HCT116 (cell line): ENCODE measurements around the gene CCDC188. TPM values are rescaled to one million over a fixed set of nuclear protein-coding genes. Genes with fewer than 3 reads are reported as not detected.

ENCODE experiments used
- ATAC-seq: fragments of 200-7000 bp; cut with Tn5 transposase; 2 replicates; pipeline ENCODE4 v1.9.1; 2020; ENCODE audit warnings: mild to moderate bottlenecking, moderate library complexity
- BruUV-seq: library from RNA; stranded (reverse); fragments of 400-500 nt; replicated peaks from 2 replicates; lab custom pipeline; 2021; lab: Mats Ljungman, UMichigan
- CTCF ChIA-PET: fragments of 300-600 bp; sonication (Branson Sonifier 250); formaldehyde crosslinking; loops from one replicate; lab custom pipeline; 2021; ENCODE audit warnings: antibody characterized with exemption; lab: Charles Lee
- POLR2A ChIA-PET: fragments of 300-600, 350-600 bp; sonication (Branson Sonifier 250); formaldehyde crosslinking; loops from one replicate; lab custom pipeline; 2021; ENCODE audit warnings: antibody characterized with exemption; lab: Charles Lee
- RAD21 ChIA-PET, 2 experiments: fragments of 300-600 bp; sonication (Branson Sonifier 250); formaldehyde crosslinking; loops; one replicate each; lab custom pipeline; 2023; ENCODE audit warnings: low total read pairs in 2 of 2; ENCODE audit not compliant: uncharacterized antibody in 2 of 2, unreplicated experiment in 2 of 2, low non-redundant PET in 1 of 2; lab: Charles Lee
- DNase-seq: peaks from one replicate; pipeline ENCODE4 v3.0.0-alpha.2; 2010; ENCODE audit warnings: low read depth, low spot score
- H2AFZ ChIP-seq: fragments of 200-600 bp; shearing (Covaris generic), sonication (generic); 2 replicates; pipeline ENCODE4 v1.6.1; 2017; ENCODE audit warnings: low read depth, mixed run types, mixed read lengths, antibody characterized with exemption, low read length; ENCODE audit not compliant: poor library complexity, severe bottlenecking
- H3K27ac ChIP-seq: 2 replicates; pipeline ENCODE4 v1.5.1; 2012; ENCODE audit warnings: low read depth, low read length
- H3K27me3 ChIP-seq: fragments of 200-600 bp; sonication (generic); 2 replicates; pipeline ENCODE4 v1.6.1; 2016; ENCODE audit warnings: mixed run types, low read length, mixed read lengths; ENCODE audit not compliant: insufficient read depth
- H3K36me3 ChIP-seq, 2 experiments: fragments of 200-500 bp in 1 of 2; fragments of 200-600 bp in 1 of 2; sonication (Bioruptor generic) in 1 of 2; sonication (generic) in 1 of 2; 2 replicates each; pipeline versions ENCODE4 v1.5.1 to v1.6.1; 2014 to 2016; ENCODE audit warnings: low read length in 2 of 2, inconsistent platforms in 1 of 2, mixed read lengths in 1 of 2, mixed run types in 1 of 2; ENCODE audit not compliant: insufficient read depth in 2 of 2, control insufficient read depth in 1 of 2
- H3K4me1 ChIP-seq, 2 experiments: fragments of 200-600 bp in 1 of 2; sonication (generic) in 1 of 2; 2 replicates each; pipeline versions ENCODE4 v1.5.1 to v1.6.1; 2012 to 2017; ENCODE audit warnings: low read length in 2 of 2, inconsistent platforms in 1 of 2, mild to moderate bottlenecking in 1 of 2, mixed read lengths in 1 of 2, mixed run types in 1 of 2, moderate library complexity in 1 of 2; ENCODE audit not compliant: insufficient read depth in 2 of 2, control insufficient read depth in 1 of 2
- H3K4me2 ChIP-seq: fragments of 200-600 bp; sonication (generic); 2 replicates; pipeline ENCODE4 v1.6.1; 2017; ENCODE audit warnings: mixed run types, low read length, mixed read lengths
- H3K4me3 ChIP-seq, 2 experiments: fragments of 200-600 bp in 1 of 2; sonication (generic) in 1 of 2; replicated peaks in 1 of 2; 2 replicates each; pipeline ENCODE4 v1.5.1; 2011 to 2016; ENCODE audit warnings: low read length in 2 of 2, control low read depth in 1 of 2, low read depth in 1 of 2, mild to moderate bottlenecking in 1 of 2, mixed read lengths in 1 of 2, mixed run types in 1 of 2
- H3K79me2 ChIP-seq: fragments of 200-600 bp; sonication (generic); 2 replicates; pipeline ENCODE4 v1.6.1; 2017; ENCODE audit warnings: mild to moderate bottlenecking, mixed run types, low read length, moderate library complexity, mixed read lengths; ENCODE audit not compliant: insufficient read depth
- H3K9ac ChIP-seq: fragments of 200-600 bp; sonication (generic); 2 replicates; pipeline ENCODE4 v1.6.1; 2016; ENCODE audit warnings: low read length, mixed read lengths
- H3K9me2 ChIP-seq: fragments of 200-600 bp; sonication (generic), shearing (Covaris generic); 2 replicates; pipeline ENCODE4 v1.6.1; 2017; ENCODE audit warnings: mixed run types, mild to moderate bottlenecking, moderate library complexity; ENCODE audit not compliant: insufficient read depth
- H3K9me3 ChIP-seq, 2 experiments: fragments of 200-500 bp in 1 of 2; fragments of 200-600 bp in 1 of 2; sonication (Bioruptor generic) in 1 of 2; sonication (generic) in 1 of 2; 2 replicates each; pipeline ENCODE4 v1.6.1; 2014 to 2017; ENCODE audit warnings: low read length in 2 of 2, mixed read lengths in 2 of 2, inconsistent platforms in 1 of 2, low read depth in 1 of 2, mild to moderate bottlenecking in 1 of 2, mixed run types in 1 of 2, moderate library complexity in 1 of 2; ENCODE audit not compliant: control insufficient read depth in 1 of 2, insufficient read depth in 1 of 2
- H4K20me1 ChIP-seq: fragments of 200-600 bp; sonication (generic), shearing (Covaris generic); 2 replicates; pipeline ENCODE4 v1.6.1; 2017; ENCODE audit warnings: mixed run types, mild to moderate bottlenecking, moderate library complexity; ENCODE audit not compliant: insufficient read depth
- CBX3 ChIP-seq: IDR thresholded peaks from 2 replicates; pipeline ENCODE4 v1.6.1; 2012; ENCODE audit warnings: low read depth
- CEBPB ChIP-seq: IDR thresholded peaks from 2 replicates; pipeline ENCODE4 v1.6.1; 2012; ENCODE audit warnings: low read depth
- EGR1 ChIP-seq: IDR thresholded peaks from 2 replicates; pipeline ENCODE4 v1.6.1; 2012; ENCODE audit warnings: low read depth
- EZH2 ChIP-seq: fragments of 200-600 bp; sonication (generic); IDR thresholded peaks from 2 replicates; pipeline ENCODE4 v1.6.1; 2017; ENCODE audit warnings: antibody characterized with exemption, mixed run types
- EZH2phosphoT487 ChIP-seq: fragments of 200-600 bp; IDR thresholded peaks from 2 replicates; pipeline ENCODE4 v1.6.1; 2018; ENCODE audit warnings: antibody characterized with exemption, borderline replicate concordance
- JUND ChIP-seq: IDR thresholded peaks from 2 replicates; pipeline ENCODE4 v1.6.1; 2012
- POLR2A ChIP-seq: IDR thresholded peaks from 2 replicates; pipeline ENCODE4 v1.7.0; 2011; ENCODE audit warnings: borderline replicate concordance; ENCODE audit not compliant: insufficient read depth, insufficient read length; ENCODE audit errors: extremely low read depth
- POLR2AphosphoS5 ChIP-seq: IDR thresholded peaks from 2 replicates; pipeline ENCODE4 v1.6.1; 2011; ENCODE audit warnings: mild to moderate bottlenecking, low read depth, low read length, moderate library complexity
- SIN3A ChIP-seq: IDR thresholded peaks from 2 replicates; pipeline ENCODE4 v1.6.1; 2012; ENCODE audit warnings: low read depth
- SP1 ChIP-seq: IDR thresholded peaks from 2 replicates; pipeline ENCODE4 v1.6.1; 2012; ENCODE audit warnings: low read depth
- SRF ChIP-seq: IDR thresholded peaks from 2 replicates; pipeline ENCODE4 v1.6.1; 2012; ENCODE audit warnings: low read depth
- YY1 ChIP-seq: IDR thresholded peaks from 2 replicates; pipeline ENCODE4 v1.6.1; 2011; ENCODE audit warnings: low read length, low read depth, moderate library complexity, mild to moderate bottlenecking; ENCODE audit not compliant: insufficient replicate concordance; ENCODE audit errors: extremely low read depth
- ZFX ChIP-seq: fragments of 450-650 bp; IDR thresholded peaks from 2 replicates; pipeline ENCODE4 v1.6.1; 2017
- intact Hi-C: fragments of 100-400 bp; cut with micrococcal nuclease; formaldehyde crosslinking; loops from 2 replicates; pipeline ENCODE4 v1.10.0; 2022
- total RNA-seq: library from RNA; stranded (reverse); gene quantifications from one replicate; pipeline ENCODE4 v1.2.1, GENCODE V29; 2021; ENCODE audit not compliant: unreplicated experiment
- TF ChIP-seq, protein P1 (sequence below): IDR thresholded peaks from 2 replicates; pipeline ENCODE4 v1.6.1; 2012; ENCODE audit warnings: low read depth
- TF ChIP-seq, protein P2 (sequence below): IDR thresholded peaks from 2 replicates; pipeline ENCODE4 v1.6.1; 2012
- TF ChIP-seq, protein P3 (sequence below): IDR thresholded peaks from 2 replicates; pipeline ENCODE4 v1.6.1; 2011; ENCODE audit warnings: mild to moderate bottlenecking, low read length, moderate library complexity; ENCODE audit not compliant: insufficient replicate concordance; ENCODE audit errors: extremely low read depth

The CCDC188 gene
- total RNA-seq, 1 experiment from 2014 or later: not detected

DNA sequence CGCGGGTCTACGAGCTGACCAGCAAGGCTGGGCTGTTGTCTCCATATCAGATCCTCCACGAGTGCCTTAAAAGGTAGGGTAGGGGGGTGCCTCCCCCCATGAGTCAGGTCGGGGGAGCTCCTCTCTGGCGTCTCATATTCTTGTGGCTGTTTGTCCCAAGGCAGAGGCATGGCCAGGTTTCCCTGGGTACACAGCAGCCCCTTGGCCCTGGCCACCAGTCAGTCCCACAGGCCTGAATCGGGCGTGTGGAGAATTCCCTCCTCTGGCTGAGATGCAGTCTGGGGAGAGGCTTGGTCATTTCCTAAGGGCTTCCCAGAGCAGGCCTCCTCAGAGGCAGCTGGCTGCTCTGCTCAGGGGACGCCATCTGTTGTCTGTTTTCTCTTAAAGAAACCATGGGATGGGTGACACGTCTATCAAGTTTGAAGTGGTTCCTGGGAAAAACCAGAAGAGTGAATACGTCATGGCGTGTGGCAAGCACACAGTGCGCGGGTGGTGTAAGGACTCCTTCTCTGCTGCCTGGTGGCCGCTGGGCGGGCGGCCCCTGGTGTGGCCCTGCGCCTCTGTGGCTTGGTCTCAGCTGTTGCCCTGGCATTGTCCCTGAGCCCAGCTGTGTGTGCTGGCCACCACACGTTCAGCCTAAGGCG lies 44.5 kb downstream of the CCDC188 start:
- H2AFZ ChIP-seq: no peak overlapping the region
- RAD21 ChIA-PET: no interaction called here
- no TSS peak for BruUV-seq
- POLR2A ChIA-PET: no interaction called here
- no peak overlapping the region for H3K4me3 ChIP-seq
- no peak overlapping the region for H3K27ac ChIP-seq
- peaks cover 29 to 72% of the 10 kb centered on the region in 2 experiments; a peak in 3 of 4 replicates for H3K36me3 ChIP-seq
- ATAC-seq (no peak), DNase-seq (no peak)
- H3K9me2 ChIP-seq: no peaks in the 10 kb centered on the region
- H3K9ac ChIP-seq: no peak overlapping the region
- H3K4me1 ChIP-seq: peaks cover 0 to 1% of the 10 kb centered on the region in 2 experiments; a peak in 1 of 4 replicates
- no peaks in the 10 kb centered on the region for H3K9me3 ChIP-seq
- no peak for TF ChIP-seq SIN3A
- no peak for TF ChIP-seq SRF
- TF ChIP-seq POLR2A: no peak
- no peak for TF ChIP-seq EZH2
- TF ChIP-seq, protein P1, sequence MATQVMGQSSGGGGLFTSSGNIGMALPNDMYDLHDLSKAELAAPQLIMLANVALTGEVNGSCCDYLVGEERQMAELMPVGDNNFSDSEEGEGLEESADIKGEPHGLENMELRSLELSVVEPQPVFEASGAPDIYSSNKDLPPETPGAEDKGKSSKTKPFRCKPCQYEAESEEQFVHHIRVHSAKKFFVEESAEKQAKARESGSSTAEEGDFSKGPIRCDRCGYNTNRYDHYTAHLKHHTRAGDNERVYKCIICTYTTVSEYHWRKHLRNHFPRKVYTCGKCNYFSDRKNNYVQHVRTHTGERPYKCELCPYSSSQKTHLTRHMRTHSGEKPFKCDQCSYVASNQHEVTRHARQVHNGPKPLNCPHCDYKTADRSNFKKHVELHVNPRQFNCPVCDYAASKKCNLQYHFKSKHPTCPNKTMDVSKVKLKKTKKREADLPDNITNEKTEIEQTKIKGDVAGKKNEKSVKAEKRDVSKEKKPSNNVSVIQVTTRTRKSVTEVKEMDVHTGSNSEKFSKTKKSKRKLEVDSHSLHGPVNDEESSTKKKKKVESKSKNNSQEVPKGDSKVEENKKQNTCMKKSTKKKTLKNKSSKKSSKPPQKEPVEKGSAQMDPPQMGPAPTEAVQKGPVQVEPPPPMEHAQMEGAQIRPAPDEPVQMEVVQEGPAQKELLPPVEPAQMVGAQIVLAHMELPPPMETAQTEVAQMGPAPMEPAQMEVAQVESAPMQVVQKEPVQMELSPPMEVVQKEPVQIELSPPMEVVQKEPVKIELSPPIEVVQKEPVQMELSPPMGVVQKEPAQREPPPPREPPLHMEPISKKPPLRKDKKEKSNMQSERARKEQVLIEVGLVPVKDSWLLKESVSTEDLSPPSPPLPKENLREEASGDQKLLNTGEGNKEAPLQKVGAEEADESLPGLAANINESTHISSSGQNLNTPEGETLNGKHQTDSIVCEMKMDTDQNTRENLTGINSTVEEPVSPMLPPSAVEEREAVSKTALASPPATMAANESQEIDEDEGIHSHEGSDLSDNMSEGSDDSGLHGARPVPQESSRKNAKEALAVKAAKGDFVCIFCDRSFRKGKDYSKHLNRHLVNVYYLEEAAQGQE: no peak
- TF ChIP-seq EZH2phosphoT487: no peak
- no peak for TF ChIP-seq CEBPB
- no peak for TF ChIP-seq EGR1
- no peak for TF ChIP-seq POLR2AphosphoS5
- TF ChIP-seq ZFX: no peak
- no peak for TF ChIP-seq SP1
- no peak for TF ChIP-seq JUND
- TF ChIP-seq, protein P2, sequence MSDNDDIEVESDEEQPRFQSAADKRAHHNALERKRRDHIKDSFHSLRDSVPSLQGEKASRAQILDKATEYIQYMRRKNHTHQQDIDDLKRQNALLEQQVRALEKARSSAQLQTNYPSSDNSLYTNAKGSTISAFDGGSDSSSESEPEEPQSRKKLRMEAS: no peak
- TF ChIP-seq, protein P3, sequence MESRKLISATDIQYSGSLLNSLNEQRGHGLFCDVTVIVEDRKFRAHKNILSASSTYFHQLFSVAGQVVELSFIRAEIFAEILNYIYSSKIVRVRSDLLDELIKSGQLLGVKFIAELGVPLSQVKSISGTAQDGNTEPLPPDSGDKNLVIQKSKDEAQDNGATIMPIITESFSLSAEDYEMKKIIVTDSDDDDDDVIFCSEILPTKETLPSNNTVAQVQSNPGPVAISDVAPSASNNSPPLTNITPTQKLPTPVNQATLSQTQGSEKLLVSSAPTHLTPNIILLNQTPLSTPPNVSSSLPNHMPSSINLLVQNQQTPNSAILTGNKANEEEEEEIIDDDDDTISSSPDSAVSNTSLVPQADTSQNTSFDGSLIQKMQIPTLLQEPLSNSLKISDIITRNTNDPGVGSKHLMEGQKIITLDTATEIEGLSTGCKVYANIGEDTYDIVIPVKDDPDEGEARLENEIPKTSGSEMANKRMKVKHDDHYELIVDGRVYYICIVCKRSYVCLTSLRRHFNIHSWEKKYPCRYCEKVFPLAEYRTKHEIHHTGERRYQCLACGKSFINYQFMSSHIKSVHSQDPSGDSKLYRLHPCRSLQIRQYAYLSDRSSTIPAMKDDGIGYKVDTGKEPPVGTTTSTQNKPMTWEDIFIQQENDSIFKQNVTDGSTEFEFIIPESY: no peak
- TF ChIP-seq CBX3: no peak
- no peak for TF ChIP-seq YY1
- H3K79me2 ChIP-seq: peaks cover 46% of the 10 kb centered on the region
- intact Hi-C loops: no loop called here
- no peaks in the 10 kb centered on the region for H3K27me3 ChIP-seq
- CTCF ChIA-PET: no interaction called here
- 0 out of 2 replicates have a peak, but pooled peaks cover 2% of the 10 kb centered on the region for H4K20me1 ChIP-seq
- H3K4me2 ChIP-seq: no peak overlapping the region
